Activated CD8-positive, alpha-beta memory T cell treated with anti-CD3 and anti-CD28 coated beads, Interleukin-2, amount 50 U/mL, for 24 hours (primary cell): ENCODE data around the gene FXN.
"Not testable (repeated sequence)": the region's sequence is repeated elsewhere in the genome, so short reads cannot be mapped to it uniquely, and the experiment has no call there.

Experiments
- DNase-seq: peaks from one replicate; pipeline ENCODE4 v3.0.0-alpha.2; 2020; ENCODE audit errors: extremely low read depth

FXN gene

DNA sequence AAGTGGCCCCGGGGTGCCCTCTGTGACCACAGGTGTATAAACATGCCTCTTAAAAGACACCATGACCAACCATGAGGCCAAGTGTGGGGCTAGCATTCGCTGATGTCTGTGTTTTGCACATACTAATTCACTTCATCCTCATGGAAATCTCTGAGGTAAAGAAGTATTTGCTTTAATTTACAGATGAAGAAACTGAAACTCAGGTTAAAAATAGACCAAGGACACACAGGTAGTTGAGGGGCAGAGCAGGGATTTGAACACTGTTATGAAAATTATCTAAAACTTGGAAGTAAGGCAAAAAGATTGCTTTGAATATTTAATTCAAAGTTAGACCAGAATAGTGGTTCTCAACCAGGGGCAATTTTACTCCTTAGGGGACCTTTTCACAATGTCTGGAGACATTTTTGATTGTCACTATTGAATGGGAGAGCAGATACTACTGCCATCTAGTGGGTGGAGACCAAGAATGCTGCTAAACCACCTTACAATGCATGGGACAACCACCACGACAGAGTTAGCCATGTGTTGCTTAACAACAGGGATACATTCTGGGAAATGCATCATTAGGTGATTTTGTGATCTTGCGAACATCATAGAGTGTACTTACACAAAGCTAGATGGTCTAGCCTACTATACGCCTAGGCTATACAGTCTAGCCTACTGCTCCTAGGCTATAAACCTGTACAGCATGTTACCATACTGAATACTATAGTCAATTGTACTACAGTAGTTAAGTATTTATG lies 8.0 kb upstream of the FXN start:
- DNase-seq, result no peak

DNA sequence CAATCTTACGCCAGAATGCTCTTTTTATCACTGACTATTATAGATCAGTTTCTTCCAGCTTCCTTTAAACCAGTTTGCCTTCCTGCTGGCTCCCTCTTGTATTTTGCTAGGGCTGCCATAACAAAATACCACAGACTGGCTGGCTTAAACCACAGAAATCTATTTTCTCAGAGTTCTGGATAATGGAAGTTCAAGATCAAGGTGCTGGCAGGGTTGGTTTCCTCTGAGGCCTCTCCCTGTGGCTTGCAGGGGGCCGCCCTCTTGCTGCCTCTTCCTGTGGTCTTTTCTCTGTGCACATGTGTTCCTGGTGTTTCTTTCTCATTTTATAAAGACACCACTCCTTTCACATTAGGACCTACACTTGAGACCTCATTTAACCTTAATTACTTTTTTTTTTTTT lies 6.8 kb upstream of the FXN start:
- DNase-seq, result no peak

DNA sequence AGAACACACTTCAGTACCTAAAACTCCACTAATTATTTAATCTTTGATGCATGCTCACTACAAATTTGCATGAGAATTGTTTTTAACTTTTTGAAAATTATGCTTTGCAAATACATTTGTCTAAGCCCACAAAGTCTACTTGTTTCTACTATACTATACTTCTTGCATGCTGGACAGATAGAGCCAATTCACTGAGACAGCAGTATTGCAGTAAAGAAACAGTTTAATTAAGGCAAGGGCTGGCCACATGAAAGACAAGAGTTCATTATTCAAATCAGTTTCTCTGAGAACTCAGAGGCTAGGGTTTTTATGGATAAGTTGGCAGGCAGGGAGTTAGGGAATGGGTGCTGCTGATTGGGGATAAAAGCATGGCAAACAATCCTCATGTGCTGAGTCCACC lies 6.0 kb upstream of the FXN start:
- DNase-seq, result no peak

DNA sequence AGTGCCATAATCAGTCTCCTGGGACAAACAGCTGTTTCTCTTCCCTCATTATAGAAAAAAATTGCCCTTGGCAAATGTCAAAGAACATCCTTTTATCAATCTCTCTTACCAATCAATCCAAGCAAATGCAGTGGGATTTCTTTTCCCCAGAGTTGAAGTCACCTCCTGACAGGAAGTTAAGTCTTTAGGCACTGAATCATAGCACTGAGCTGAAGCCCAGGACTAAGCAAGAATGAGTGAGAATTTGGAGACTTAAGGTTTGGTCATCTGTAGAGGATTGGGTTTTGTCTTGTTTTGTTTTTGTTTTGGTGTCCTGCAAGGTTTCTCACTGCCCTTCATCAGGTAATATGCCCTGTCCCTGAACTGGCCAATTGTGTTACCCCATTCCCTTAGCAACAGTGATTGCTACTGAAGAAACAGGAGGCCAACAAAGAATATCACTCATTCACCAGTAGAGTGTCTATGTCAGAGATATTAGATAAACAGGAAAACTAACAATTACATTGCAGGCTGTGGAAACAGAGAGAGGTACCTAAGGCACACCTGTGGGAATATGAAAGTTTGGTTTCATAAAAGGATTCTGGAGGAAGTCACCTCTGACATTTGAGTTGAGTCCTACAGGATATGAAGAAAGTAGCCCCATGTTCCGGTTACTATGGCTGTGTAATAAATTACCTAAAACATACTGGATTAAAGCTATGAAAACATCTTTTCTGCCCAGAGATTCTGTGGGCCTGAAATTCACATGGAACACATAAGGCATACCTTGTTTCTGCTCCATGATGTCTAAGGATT lies 4.5 kb upstream of the FXN start:
- no peak for DNase-seq

GRCh38 chr9:69034071-69034470 lies 1.5 kb upstream of the FXN start:
- DNase-seq, result no peak

DNA sequence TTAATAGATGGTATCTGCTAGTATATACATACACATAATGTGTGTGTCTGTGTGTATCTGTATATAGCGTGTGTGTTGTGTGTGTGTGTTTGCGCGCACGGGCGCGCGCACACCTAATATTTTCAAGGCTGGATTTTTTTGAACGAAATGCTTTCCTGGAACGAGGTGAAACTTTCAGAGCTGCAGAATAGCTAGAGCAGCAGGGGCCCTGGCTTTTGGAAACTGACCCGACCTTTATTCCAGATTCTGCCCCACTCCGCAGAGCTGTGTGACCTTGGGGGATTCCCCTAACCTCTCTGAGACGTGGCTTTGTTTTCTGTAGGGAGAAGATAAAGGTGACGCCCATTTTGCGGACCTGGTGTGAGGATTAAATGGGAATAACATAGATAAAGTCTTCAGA lies 757 bp downstream of the FXN start:
- no peak for DNase-seq

DNA sequence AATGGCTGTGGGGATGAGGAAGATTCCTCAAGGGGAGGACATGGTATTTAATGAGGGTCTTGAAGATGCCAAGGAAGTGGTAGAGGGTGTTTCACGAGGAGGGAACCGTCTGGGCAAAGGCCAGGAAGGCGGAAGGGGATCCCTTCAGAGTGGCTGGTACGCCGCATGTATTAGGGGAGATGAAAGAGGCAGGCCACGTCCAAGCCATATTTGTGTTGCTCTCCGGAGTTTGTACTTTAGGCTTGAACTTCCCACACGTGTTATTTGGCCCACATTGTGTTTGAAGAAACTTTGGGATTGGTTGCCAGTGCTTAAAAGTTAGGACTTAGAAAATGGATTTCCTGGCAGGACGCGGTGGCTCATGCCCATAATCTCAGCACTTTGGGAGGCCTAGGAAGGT lies 1.2 kb downstream of the FXN start:
- DNase-seq, result no peak

- no peak for DNase-seq
Measured at GRCh38 chr9:69040646-69041045, 5.1 kb downstream of the FXN start.

DNA sequence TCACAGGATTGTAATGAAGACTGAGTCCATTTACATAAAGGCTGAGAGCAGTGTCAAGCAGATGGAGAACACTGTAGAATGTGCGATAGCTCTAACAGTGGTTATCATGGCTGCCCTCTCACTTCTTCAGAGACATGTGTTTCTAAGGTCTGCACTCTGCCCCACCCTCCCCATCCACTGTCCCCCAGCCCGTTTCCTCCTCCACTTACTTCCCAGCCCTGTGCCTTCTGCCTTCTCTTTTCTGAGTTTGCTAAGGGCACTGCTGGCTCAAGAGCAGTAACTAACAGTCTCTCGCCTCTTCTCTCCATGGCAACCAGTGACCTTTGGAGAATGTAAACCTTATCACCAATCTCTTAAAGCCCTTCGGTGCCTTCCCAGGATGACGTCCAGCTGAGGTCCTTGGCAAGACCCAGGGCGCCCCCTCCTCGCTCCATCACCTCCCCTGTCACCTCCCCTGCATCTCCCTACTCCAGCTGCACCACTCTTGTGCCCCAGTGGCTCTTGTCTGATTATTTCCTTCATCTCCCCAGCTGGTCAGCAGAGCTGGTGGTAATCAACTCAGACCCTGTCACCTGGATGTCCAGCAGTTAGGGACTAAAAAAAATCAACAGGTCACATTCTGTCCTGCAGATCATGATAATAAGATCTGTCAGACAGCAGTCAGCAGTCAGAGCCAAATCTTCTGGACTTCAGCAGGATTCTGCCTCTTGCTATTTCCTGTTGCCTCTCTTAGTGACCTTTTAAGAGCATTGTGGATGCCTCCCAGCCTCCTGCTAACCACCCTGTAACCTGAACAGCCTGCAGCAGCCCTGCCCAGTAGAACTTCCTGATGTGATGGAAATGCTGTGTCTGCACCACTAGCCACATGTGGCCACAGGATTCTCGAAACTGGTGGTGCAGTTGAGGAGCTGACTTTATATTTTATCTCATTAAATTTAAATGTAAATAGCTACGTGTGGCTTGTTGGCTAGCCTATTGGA lies 9.0 kb downstream of the FXN start:
- DNase-seq, result no peak

DNA sequence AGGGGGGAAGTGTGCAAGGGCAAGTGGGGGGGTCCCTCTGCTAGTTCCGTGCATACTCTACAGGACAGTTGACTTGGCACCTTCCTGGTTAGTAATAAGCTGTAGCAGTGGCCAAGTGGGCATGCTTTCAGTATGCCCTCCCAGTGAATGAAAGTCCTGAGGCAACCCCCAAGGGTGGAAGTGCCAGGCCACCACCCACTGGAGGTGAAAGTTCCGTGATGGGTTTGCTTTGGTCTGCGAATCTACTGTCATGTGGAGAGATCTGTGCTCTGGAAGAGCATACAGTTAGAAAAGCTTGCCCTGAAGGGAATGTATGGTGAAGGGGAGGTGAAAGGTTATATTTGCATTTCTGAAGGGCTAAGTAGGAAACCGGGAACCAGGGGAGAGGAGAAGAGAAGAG lies 10.3 kb downstream of the FXN start:
- no peak for DNase-seq

GRCh38 chr9:69046723-69047122 lies 11.2 kb downstream of the FXN start:
- DNase-seq, result no peak

DNA sequence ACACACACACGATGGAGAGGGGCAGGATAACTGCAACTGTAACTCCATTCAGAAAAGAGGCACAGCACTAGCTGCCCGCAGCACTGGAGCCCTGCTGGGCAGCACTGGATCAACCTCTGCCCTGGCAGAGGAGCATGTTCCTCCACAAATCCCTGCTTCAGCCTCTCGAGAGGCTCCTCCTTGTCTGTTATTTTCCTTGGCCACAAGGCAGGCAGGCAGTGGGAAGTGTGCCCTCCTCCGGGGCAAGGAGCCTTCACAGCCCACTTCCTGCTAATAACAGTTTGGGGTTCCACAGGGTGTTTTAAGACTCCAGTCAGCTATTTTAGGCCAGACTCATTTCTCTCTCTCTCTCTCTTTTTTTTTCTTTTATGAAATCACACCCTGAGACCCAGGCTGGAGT lies 11.8 kb downstream of the FXN start:
- DNase-seq, result no peak

- DNase-seq, result no peak
Measured at GRCh38 chr9:69049094-69049493, 13.5 kb downstream of the FXN start.

DNA sequence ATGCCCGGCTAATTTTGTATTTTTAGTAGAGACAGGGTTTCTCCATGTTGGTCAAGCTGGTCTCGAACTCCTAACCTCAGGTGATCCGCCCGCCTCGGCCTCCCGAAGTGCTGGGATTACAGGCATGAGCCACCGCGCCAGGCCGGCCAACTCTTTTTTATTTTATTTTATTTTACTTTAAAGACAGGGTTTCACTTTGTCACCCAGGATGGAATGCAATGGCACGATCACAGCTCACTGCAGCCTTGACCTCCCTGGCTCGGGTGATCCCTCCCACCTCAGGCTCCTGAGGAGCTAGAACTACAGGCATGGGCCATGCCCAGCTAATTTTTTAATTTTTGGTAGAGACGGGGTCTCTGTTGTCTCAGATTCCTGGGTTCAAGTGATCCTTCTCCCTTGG lies 15.4 kb downstream of the FXN start:
- DNase-seq, result not testable (repeated sequence)

- DNase-seq, result no peak
Measured at GRCh38 chr9:69054989-69055388, 19.4 kb downstream of the FXN start.

DNA sequence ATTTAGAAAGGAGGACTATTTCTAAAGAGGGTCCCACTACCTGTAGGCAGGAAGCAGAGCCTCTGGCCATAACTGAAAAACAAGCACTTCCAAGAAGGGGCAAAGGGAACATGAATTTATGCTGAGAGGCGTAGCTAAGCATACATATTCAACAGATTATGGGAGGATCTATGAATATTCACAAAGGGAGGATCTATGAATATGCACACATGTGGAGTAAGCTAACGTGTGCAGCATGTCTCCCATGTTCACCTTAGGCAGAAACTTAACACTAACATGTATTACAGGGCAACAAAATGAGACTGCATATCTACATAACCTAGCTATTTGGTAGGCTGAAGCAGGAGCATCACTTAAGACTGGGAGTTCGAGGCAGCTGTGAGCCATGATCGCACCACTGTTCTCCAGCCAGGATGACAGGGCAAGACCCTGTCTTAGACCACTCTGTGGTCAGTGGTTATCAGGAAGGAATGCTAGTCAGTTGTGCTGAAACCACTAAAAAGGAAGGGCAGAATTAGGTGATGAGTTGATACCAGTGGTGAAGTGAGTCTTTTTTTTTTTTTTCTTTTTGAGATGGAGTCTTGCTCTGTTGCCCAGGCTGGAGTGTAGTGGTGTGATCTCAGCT lies 20.8 kb downstream of the FXN start:
- DNase-seq, result no peak

DNA sequence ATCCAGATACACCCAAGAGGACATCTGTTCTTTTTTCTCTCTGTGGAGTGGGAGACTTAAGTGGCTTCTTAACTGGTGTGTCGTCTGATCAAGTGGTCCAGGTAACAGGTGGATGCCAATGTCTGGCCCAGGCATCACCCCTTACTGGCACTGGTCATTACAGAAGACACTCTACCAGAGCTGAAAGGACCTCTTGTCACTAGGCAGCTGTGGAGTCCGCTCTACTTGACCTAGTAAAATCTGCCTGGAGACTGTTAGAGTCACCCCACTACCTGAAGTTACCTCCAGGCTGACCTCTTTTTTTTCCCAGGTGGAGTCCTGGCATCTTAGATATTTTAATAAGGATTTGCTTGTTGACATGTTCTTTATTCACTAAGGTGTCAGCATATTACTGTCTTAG lies 22.5 kb downstream of the FXN start:
- DNase-seq, result no peak

DNA sequence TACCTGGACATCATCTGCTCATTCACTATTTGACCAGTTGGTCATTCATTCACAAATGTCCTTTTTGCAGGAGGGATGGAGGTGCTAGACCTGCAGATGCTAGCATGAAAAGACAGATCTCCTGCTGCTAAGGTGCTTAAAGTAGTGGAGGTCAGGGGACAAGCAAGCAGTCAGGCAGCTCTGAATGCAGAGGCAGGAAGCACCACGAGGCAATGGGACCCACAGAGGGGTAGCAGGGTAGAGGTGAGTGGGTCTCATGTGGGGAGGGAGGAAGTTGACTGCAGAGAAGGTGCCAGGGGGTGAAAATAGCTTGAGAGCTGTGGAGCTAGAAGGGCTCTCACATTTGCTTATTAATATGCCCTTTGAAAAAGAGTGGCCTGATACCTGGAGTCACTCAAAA lies 25.2 kb downstream of the FXN start:
- DNase-seq, result no peak

DNA sequence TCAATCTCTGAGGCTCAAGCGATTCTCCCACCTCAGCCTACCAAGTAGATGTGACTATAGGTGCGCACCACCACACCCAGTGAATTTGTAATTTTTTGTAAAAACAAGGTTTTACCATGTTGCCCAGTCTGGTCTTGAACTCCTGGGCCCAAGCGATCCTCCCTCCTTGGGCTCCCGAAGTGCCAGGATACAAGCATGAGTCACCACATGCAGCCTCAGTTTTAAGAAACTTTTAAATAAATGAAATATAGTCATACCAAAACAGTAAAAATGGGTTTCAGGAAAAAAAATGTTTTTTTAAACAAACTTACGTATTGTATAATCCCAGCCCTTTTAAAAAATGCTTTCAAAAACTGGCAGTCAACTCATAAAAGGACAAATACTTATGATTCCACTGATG lies 26.6 kb downstream of the FXN start:
- no peak for DNase-seq

- DNase-seq, result no peak
Measured at GRCh38 chr9:69063839-69064238, 28.3 kb downstream of the FXN start.

- no peak for DNase-seq
Measured at GRCh38 chr9:69065660-69066059, 30.1 kb downstream of the FXN start.

DNA sequence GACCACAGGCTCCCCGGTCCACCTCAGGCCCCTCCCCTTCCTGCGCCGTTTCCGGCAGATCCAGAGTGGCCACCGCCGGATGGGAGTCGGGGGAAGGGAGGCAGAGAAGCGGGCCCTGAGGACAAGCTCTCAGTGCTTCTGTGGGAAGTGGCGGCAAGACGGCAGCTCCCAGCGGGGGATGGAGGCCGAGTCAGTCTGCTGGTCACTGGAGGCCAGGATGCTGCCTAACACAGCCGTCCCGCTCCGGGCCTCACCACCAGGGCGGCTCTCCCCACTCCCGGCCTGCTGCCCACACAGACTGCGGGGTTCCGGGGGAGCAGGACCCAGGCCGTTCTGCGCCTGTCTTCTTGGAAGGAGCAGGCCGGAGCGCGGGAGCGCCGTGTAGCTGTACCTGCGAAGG lies 31.4 kb downstream of the FXN start:
- DNase-seq, result no peak
